GM18517 (cell line): Measurements from ENCODE around the gene CAMTA1.

ENCODE experiments used
- ATAC-seq: cut with Tn5 transposase; IDR thresholded peaks from one replicate; pipeline ENCODE4 v1.9.1; 2021; ENCODE audit warnings: mild to moderate bottlenecking, moderate library complexity; ENCODE audit not compliant: unreplicated experiment

CAMTA1 gene

DNA sequence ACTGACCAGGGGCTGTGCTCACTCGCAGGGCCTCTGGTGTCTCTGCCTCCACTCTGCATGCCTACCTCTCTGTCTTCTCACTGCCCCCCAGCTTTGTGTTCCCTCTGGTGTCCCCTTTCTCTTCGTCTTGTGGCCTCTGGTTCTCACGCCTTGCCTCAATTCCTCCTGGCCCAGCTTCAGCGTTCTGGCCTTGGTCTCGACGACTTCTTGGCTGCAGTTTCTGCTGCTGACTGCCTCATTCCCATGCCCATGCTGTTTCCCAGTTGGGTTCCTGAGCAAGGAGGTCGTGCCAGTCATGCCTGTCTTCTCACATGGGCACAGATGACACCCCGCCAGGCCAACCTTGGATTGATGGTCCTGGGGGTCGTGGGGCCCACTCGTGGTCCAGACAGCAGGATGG, 562.8 kb downstream of the CAMTA1 start:
- ATAC-seq, result no peak

DNA sequence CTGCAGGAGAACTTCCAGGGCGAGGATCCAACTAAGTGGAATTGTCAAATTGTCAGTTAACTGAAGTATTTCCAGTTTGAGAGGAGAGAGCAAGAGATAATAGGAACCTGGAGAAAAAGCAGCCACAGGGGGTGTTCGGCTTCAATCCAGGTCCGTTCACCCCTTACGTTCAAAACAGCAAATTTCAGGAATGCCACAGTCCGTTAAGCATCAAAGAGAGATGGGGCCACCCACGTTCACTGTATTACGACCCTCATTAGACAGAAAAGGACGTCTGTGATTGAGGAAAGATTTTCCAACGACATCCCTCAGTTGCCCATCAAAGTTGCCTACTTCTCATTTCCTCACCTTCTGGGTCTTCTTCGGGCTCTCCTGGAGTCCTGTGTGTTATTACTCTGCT, 563.3 kb downstream of the CAMTA1 start:
- no peak for ATAC-seq

DNA sequence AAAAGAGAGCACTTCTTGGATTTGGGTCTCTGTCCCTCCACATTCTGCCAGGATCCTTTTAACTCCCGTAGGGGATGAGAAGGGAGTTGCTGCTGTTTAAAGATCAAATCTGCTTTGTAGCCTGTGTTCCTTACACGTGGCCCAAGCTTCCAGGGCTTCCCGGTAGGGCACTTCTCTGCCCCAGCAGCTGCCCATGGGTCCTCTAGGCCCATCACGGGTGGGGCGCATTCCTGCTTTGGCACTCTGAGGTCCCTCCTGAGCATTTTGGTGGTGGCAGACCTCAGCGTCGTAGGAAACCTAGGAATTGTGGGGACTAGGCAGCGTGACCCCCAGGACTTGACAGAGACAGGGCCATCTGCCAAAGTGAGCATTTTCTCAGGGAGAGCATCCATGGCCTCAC, 565.5 kb downstream of the CAMTA1 start:
- ATAC-seq, result no peak

DNA sequence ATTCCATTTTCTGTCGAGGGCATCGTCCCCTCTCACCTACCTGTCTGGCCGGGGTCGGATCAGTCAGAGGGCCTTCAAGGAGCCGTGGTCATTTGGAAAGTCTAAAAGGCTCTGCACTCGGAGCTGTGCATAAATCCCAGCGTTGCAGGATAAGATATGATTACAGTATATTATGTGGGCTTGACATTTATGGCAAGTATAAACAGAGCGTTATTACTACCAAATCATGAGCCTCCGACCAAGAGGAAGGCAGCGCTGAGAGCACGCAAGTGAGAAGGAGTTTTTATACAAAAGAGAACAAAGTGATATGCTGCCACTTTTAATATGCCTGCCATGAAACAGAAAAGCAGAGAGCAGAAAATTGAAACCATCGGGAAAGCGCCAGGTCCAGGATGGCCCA, 566.4 kb downstream of the CAMTA1 start:
- ATAC-seq, result no peak

DNA sequence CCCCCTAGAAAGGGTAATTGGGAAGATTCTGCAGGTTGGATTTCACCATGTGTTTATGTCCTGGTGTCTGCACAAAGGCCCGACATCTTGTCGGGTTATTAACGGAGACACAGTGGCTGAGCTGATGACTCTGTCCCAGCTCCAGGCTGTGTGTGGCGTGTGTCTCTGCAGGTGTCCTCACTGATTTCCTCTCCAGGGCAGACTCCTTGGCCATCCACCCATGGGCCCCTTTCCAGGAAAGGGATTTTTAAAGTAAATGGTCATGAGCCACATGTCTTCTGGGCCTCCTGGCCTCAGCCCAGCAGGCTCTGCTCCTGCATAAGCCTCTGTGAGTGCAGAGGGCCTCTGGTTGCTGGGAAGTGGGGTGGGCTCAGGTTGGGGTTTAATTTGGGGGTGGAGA, 567.1 kb downstream of the CAMTA1 start:
- ATAC-seq, result no peak

DNA sequence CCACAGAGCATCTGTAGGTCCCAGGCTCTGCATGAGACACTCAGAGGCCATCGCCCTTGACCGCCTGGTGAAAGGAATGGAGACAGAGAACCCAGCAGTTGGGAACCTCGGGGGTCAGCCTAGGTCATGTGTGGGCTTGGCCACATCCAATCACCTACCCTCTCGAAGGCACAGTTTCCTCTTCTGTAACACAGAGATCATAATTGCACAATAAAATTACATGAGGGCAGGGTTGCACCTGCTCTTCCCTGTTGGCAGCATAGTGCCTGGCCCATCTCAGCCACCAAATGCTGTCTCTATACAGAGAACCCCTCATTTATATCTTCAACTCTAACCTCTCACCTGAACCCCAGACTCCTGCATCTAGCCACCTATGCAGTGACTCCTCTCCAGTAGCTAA, 567.7 kb downstream of the CAMTA1 start:
- ATAC-seq, result no peak

DNA sequence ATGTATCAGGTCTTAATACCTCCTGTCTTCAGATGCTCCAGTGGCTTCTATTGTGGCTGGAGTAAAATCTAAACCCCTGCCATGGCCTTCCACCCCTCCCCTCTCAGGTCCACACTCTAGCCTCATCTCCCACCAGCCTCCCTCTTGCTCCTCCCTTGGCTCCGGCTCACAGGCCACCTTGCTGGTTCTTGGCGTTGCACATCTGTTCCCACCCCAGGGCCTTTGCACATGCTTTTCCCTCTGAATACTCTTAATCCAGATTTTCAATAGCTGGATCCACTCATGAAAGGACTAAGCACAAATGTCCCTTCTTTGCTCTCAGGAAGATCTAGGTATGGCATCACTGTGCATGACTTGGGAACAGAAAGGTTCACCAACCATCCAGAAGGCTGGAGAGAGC, 570.4 kb downstream of the CAMTA1 start:
- ATAC-seq, result no peak

DNA sequence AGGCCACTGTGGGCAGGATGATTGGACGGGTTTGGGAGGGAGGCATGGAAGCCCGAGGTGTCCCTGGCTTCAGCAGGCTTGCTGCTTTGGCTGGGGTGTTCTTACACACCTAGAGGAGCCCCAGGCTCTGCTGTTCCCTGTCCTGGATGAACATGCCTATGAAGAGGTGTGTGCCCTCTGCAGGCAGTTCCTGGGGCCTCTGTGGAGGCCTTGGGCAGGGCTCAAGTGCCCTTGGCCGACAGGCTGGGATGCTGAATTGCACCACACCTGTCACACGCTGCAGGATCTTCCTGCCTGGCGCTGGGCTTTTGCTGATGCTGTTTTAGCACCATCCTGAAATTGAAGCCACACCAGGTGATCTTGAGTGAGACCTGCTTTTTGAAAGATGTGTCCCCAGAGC, 570.8 kb downstream of the CAMTA1 start:
- no peak for ATAC-seq

DNA sequence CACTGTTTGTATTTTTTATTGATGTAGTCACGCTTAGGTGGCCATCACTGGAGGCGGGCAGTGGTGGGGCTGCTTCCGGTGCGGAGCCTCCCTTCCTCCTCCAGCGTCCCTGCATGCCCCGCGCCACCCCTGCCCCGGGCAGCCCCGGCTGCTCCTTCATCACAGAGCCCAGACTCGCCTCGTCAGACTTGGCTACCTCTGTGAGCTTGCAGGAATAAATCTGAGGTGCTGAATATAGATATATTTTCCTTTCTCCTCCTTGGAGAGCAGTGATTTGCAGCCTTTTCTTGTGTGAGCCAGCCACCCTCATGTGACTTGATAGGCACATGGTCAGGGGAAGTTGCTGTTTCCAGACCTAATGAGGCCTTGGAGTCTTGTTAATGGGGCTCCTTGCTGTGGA, 573.2 kb downstream of the CAMTA1 start:
- no peak for ATAC-seq

DNA sequence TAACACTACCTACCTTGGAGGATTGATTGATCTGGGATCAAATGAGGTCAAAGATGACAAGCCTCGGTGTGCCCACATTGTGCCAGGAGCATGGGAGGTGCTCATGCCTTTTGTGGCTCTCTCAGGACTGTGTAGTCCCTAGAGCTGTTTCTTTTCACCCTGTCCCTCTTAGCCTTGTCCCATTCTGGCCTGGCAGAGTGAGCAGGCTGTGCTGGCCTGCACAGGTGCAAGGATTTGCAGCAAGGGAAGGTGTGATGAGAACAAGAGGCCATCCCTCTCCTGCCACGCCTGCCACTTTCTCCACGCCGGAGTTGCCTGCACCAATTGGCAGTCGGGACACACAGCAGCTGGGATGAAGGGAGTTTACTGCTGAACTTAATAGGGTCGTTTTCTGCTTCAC, 575.3 kb downstream of the CAMTA1 start:
- ATAC-seq, result no peak

DNA sequence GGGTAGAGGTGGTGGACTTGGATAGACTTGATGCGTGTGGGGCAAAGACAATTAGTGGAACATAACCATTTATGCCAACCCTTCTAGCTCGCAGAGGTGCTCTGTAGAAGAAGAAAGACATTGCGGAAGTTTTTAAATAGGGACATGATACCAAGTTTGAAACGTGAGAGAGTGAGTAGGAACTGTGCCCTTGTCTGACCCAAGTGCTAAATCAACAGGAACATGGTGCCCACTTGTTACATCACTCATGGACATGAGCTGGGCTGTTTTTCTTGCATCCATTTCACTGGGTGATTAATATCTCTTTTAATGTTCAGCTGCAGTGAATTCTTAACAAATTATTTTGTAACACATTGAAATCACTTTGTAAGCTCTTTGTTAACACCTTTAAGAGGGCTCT, 577.7 kb downstream of the CAMTA1 start:
- no peak for ATAC-seq

DNA sequence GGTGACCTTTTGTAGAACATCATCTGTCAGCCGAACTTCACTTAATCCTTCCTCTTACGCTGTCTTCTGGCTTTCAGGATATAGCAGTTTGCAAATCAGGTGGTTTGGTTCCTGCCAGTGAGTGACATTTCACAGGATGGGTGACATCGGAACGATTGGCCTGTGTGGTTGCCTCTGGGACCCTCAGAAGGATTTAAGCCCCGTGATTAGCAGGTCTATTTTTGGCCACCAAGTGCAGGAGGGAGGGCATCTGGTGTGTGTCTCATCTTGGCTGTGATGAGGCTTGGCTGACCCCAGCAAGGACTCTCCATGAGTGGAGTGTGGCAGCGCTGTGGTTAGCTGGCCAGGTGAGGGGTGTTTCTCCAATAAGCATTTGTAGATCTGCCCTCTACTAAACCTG, 578.2 kb downstream of the CAMTA1 start:
- no peak for ATAC-seq

DNA sequence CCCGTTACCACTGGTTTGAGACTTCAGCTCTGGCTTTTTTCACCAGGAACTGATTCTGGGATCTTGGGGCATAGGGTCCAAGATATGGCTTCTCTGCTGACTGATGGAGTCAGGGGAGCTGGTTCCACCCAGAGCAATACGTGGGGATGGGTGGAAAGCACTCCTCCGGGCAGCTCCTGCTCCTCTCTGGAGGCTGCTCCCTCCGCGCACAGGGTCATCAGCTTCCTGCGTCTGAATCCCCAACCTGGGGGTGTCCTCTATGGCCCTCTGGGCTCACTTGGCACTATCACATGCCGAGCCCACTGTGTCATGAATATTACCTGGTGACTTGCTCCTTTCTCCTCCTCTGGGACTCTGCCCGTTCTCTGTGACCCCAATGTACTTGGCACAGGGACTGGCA, 580.5 kb downstream of the CAMTA1 start:
- ATAC-seq, result no peak

DNA sequence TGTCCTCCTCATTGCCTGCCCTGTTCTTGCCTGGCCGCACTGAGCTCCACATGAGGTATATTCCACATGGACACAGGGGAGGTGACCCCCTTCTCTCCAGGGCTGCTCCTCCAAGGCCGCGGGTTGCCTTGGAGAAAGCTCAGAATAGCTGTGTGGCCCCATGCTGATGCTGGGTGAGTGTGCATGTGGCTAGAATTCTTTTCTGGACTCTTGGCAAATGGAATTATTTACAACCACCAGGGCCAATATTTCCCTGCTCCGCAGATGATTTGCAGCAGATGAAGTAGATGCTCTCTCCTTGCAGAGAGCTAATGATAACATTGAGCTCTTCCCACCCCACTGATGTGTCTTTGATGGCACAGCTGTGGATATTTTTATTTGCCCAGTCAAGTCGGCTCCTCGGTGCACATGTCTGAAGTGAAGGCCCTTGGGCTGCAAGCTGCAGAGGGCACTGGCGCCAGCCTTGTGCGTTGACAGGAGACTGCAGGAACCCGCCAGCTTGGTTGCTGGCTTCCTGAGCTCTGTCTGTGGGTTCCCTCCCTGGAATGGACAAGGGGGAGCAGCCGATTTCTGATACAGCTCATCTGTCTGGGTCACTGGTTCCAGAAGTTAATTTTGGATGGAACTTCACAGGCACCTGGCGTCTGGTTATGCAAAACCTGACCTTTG, 581.2 kb downstream of the CAMTA1 start:
- ATAC-seq, result no peak

DNA sequence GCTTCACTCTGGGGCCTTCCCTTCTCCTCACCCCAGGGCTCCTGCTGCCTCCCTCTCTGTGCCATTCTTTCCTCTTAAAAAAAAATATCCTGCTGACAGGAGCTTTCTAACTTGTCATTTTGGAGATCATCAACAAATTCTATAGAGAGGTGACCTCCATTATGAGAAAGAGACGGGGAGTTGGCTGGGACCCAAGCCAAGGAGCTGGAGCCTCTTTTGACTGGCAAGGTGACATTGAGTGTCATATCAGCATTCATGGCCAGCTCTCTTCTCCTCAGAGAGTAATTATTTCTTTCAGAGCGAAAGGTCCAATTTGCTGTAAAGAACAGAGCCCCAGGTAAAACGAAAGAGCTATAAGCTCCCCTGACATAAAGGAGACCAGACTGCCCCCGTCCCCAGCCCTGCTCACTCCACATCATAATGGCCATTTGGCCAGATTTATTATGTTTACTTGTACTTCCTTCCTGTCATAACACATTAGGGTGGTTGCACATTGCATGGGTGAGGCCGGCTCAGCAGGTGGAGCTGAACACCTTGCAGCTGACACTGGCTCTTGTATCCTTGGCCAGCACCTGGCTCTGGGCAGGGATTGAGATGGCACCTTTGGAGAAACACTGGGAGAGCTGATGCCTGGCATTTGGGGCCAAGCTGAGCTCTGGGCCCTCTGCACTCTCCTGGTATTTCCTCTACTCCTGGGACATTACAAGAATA, 581.9 kb downstream of the CAMTA1 start:
- ATAC-seq, result no peak

DNA sequence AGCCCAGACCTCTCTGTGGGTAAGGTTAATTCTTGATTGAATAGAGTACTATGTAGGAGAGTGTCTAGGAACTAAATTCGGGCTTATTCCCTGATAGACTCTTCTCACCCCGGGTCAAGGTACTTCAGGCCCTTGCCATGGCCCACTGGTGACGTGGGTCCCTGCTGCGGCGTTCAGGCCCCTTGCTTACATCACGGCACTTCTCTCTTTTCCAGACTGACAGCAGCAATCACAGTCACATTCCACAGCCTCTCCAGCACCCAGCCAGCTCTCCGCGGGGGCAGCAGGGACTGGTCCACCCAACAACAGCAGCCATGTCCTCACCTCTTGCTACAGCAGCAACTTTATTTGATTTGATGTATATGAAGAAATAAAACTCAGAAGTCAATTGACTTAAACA, 584.6 kb downstream of the CAMTA1 start:
- no peak for ATAC-seq

DNA sequence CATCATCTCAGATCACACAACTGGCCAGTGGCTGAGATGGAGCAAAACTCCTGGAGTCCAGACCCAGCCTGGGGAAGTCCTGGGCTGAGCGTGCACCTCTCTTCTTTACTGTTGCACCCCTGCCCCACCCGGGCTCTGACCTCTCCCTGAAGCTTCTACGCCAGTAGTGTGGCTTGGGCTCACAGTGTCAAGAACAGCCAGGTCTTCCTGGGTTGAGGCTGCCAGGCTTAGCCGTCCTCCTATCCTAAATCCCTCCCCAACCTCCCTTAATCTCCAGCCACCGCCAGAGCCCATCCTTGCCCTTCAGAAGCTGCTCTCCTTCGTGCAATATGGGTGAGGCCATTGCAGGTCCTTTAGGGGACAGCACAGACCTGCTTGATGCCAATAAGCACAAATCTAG, 586.7 kb downstream of the CAMTA1 start:
- ATAC-seq, result no peak

DNA sequence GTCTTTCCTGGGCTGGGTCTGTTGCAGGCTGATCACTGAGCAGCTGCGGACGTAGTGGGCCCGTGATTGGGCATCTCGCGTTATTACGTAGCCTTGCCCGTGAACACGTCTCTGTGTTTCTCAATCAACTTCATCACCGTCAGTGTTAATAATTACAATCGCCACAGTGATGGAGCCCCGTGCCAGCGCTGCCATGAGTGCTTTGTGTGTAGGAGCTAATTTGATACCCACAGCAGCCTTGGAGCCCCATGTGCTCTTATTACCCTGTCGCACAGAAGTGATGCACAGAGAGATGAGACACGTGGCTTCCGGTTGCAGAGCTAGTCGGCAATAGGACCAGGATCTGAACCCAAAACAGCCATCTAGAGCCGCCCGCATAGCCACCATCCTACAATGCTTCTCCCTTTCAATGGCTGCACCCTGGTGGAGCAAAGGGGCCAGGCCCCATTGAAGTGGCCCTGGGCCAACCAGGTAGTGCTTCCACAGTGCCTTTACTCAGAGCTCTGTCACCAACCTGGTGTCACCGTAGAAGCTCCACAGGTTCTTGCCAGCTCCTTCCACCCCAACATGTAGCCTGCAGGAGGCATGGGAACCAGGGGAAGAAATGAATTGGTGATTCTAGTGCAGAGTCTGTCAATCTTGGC, 587.3 kb downstream of the CAMTA1 start:
- no peak for ATAC-seq

DNA sequence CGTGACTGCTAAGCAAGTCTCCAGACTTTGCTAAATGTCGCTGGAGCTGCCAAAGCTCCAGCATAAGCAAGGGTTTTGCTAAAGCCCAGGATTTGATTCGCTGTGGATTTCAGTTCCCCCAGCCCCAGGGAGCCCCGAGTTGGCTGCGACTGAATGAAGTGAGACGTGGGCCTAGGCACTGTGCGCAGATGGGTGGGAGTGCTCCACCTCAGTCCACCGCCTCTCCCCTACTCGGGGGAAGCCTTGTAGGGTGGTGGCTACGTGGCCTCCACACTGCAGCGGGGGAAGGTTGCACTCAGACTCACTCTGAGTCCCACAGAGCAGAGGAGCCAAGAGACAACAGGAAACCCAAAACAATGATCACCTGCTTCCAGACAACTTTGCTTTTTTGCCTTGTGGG, 588.0 kb downstream of the CAMTA1 start:
- no peak for ATAC-seq

DNA sequence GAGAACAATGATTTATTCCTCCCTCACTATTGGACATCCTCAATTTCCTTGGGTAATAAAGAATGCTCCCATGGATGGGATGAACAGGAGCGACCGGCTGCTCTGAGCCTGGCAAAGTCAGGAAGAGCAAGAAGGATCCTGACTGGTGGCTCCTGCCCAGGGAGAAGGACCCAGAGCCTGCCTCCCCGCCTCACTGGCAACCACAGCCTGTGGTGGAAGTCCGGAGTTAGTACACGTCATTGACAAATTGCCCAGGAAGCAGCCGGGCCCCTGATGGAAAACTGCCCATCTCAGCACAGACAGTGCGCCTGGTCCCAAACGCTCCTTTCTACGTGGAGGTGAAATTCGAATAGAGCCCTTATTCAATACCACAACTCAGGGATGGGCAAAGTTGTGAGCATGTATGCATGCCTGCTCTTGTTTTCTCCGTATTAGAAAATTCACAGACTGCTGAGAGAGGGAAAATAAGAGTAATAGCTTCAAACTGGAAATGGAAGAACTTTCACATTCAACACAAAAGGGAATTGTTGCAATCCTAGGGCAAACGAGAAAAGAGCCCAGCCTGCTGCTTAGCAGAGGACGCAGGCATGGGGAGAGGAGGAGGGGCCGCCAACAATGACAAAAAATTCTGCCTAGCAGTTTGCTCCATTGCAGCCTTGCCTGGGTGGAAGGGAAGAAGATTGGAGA, 588.8 kb downstream of the CAMTA1 start:
- ATAC-seq, result no peak

DNA sequence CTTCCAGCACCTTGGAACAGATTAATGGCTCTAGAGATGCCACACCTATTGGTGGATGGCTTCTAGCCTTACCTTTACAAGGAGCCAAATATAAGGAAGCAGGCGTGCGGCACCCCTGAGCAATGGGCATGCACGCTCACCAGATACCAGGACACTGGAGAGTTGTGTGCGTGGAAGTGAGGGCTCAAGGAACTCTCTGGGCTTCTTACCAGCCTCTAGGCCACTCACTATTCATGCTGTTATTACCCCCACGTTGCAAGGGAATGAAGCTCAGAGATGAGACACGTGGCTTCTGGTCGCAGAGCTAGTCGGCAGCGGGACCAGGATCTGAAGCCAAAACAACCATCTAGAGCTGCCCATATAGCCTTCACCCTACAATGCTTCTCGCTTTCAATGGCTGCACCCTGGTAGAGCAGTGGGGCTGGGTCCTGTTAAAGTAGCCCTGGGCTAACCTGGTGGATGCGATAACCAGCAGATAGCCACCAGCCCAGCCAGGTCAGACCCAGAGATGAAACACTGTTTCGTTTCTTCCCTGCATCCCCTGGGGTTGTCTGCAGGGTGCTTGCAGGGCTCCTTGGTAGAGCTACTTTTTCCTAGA, 589.4 kb downstream of the CAMTA1 start:
- ATAC-seq, result no peak
